Omental fat pad (tissue), 4 donors: Measurements from ENCODE around the gene PTPRG. TPM values are rescaled to one million over a fixed set of nuclear protein-coding genes. Genes with fewer than 3 reads are reported as not detected.

Experiments
- ATAC-seq: fragments of 150-250 bp; one replicate; pipeline ENCODE4 v1.9.1; 2016; ENCODE audit warnings: mild to moderate bottlenecking, moderate library complexity; ENCODE audit not compliant: low FRiP score
- DNase-seq: peaks from one replicate; pipeline ENCODE4 v3.0.0-alpha.2; 2019; ENCODE audit warnings: low spot score
- CTCF ChIP-seq, 3 donors: fragments of 450-650 bp; IDR thresholded peaks; one replicate each; pipeline ENCODE4 v1.5.1; 2016 to 2017; ENCODE audit warnings: antibody characterized with exemption in 3 of 3, mild to moderate bottlenecking in 3 of 3, moderate library complexity in 2 of 3
- total RNA-seq, 4 donors: library from RNA; depleted of rRNA; stranded (reverse); fragments of >200 nt; gene quantifications; one replicate each; pipeline ENCODE4 v1.1.0, GENCODE V29; 2016

PTPRG gene
- total RNA-seq, 4 donors from 2014 or later, result 90.0 to 172 (median 104) TPM

- ATAC-seq, result no peak
- DNase-seq, result no peak
- TF ChIP-seq CTCF (IDR thresholded peaks at IDR 0.05), result no peak
Measured at GRCh38 chr3:61608711-61609110, 47.3 kb downstream of the PTPRG start.

DNA sequence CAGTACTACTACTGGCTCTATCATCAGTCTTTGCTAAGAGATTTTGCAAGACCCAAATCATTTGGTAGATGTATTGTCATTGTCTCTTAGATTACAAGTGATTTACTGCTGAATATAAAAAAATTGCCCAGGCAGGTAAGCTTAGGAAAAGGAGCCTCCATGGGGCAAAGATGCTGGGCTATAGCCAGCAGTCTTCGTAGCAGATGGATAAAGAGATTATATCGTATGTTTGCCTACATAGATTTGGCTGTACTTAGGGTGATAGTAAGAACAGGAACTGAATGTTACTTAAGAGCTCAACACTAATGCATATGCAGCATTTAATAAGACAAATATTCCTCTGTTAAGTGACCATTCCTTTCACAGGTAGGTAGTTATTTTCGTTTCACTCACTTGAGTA lies 48.9 kb downstream of the PTPRG start:
- TF ChIP-seq CTCF (IDR thresholded peaks at IDR 0.05), result no peak
- DNase-seq (no peak), ATAC-seq (no peak)

- no peak for TF ChIP-seq CTCF (IDR thresholded peaks at IDR 0.05)
- DNase-seq, result no peak
- ATAC-seq, result no peak
Measured at GRCh38 chr3:61612211-61613194, 51.1 kb downstream of the PTPRG start.

- no peak for TF ChIP-seq CTCF (IDR thresholded peaks at IDR 0.05)
- no peak for ATAC-seq
- DNase-seq, result no peak
Measured at GRCh38 chr3:61613666-61614065, 52.3 kb downstream of the PTPRG start.

GRCh38 chr3:61615643-61616042 lies 54.3 kb downstream of the PTPRG start:
- TF ChIP-seq CTCF (IDR thresholded peaks at IDR 0.05), result no peak
- ATAC-seq, result no peak
- no peak for DNase-seq

DNA sequence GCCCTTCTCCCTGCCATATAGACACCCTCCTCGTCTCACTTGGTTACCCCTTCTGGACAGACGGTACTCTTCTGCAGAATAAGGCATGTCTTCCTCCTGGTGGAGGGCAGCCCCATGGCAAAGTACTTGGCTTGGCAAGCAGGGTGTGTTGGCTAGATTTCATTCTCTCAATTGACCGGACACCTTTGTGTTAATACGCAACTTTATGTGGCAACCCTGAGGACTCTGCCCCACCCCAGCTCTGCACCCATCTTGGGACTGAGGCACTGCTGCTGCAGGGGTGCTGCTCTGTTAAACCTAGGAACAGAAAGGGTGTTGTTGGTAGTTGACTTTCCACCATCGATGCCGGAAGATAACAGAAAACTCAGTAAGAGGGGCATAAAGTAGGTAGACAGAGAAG lies 55.2 kb downstream of the PTPRG start:
- no peak for ATAC-seq
- no peak for TF ChIP-seq CTCF (IDR thresholded peaks at IDR 0.05)
- no peak for DNase-seq

GRCh38 chr3:61617041-61617440 lies 55.7 kb downstream of the PTPRG start:
- ATAC-seq (peak; percentile 52), DNase-seq (no peak)
- TF ChIP-seq CTCF (IDR thresholded peaks at IDR 0.05), result no peak
